ENCODE results near the gene MALRD1.

Gene MALRD1

GRCh38 chr10:19412531-19412930 lies 363.9 kb downstream of the MALRD1 start:
- TF ChIP-seq POLR2A (IDR thresholded peaks at IDR 0.05; ENCODE audit: low read length) (no peak), GATA1 (IDR thresholded peaks at IDR 0.05; ENCODE audit: low read depth, low read length) (no peak)
- peak; percentile 1 to 4 for DNase-seq

GRCh38 chr10:19416164-19416563 lies 367.6 kb downstream of the MALRD1 start:
- TF ChIP-seq GATA1 (IDR thresholded peaks at IDR 0.05; ENCODE audit: low read depth, low read length) (no peak), POLR2A (IDR thresholded peaks at IDR 0.05; ENCODE audit: low read length) (no peak)
- DNase-seq = no peak

GRCh38 chr10:19417740-19418139 lies 369.1 kb downstream of the MALRD1 start:
- no peak for TF ChIP-seq GATA1 (IDR thresholded peaks at IDR 0.05; ENCODE audit: low read depth, low read length)
- TF ChIP-seq POLR2A (IDR thresholded peaks at IDR 0.05; ENCODE audit: low read length) = no peak
- DNase-seq = no peak

GRCh38 chr10:19421674-19422073 lies 373.1 kb downstream of the MALRD1 start:
- no peak for DNase-seq
- no peak for TF ChIP-seq POLR2A (IDR thresholded peaks at IDR 0.05; ENCODE audit: low read length)
- TF ChIP-seq GATA1 (IDR thresholded peaks at IDR 0.05; ENCODE audit: low read depth, low read length) = no peak

GRCh38 chr10:19426034-19426433 lies 377.4 kb downstream of the MALRD1 start:
- TF ChIP-seq GATA1 (IDR thresholded peaks at IDR 0.05; ENCODE audit: low read depth, low read length) = no peak

GRCh38 chr10:19431622-19432351 lies 383.2 kb downstream of the MALRD1 start:
- TF ChIP-seq POLR2A (IDR thresholded peaks at IDR 0.05; ENCODE audit: low read length) (no peak), GATA1 (IDR thresholded peaks at IDR 0.05; ENCODE audit: low read depth, low read length) (no peak)
- no peak for DNase-seq

More at GRCh38 chr10:19426034-19426433, 377.4 kb downstream of the MALRD1 start:
- DNase-seq = no peak

GRCh38 chr10:19449860-19450259 lies 401.3 kb downstream of the MALRD1 start:
- DNase-seq = no peak
- TF ChIP-seq GATA1 (IDR thresholded peaks at IDR 0.05; ENCODE audit: low read depth, low read length) (no peak), POLR2A (IDR thresholded peaks at IDR 0.05; ENCODE audit: low read length) (no peak)

GRCh38 chr10:19451356-19451755 lies 402.8 kb downstream of the MALRD1 start:
- no peak for DNase-seq
- no peak for TF ChIP-seq GATA1 (IDR thresholded peaks at IDR 0.05; ENCODE audit: low read depth, low read length)

GRCh38 chr10:19451937-19452336 lies 403.3 kb downstream of the MALRD1 start:
- DNase-seq = no peak
- TF ChIP-seq GATA1 (IDR thresholded peaks at IDR 0.05; ENCODE audit: low read depth, low read length) (no peak), POLR2A (IDR thresholded peaks at IDR 0.05; ENCODE audit: low read length) (no peak)

GRCh38 chr10:19453967-19454366 lies 405.4 kb downstream of the MALRD1 start:
- TF ChIP-seq POLR2A (IDR thresholded peaks at IDR 0.05; ENCODE audit: low read length) (no peak), GATA1 (IDR thresholded peaks at IDR 0.05; ENCODE audit: low read depth, low read length) (no peak)
- DNase-seq = no peak

- no peak for DNase-seq
- TF ChIP-seq POLR2A (IDR thresholded peaks at IDR 0.05; ENCODE audit: low read length) = no peak
- no peak for TF ChIP-seq GATA1 (IDR thresholded peaks at IDR 0.05; ENCODE audit: low read depth, low read length)
Observed at GRCh38 chr10:19461588-19461987, 413.0 kb downstream of the MALRD1 start.

GRCh38 chr10:19466709-19467108 lies 418.1 kb downstream of the MALRD1 start:
- TF ChIP-seq GATA1 (IDR thresholded peaks at IDR 0.05; ENCODE audit: low read depth, low read length) (no peak), POLR2A (IDR thresholded peaks at IDR 0.05; ENCODE audit: low read length) (no peak)
- no peak for DNase-seq

- DNase-seq = no peak
- no peak for TF ChIP-seq POLR2A (IDR thresholded peaks at IDR 0.05; ENCODE audit: low read length)
- no peak for TF ChIP-seq GATA1 (IDR thresholded peaks at IDR 0.05; ENCODE audit: low read depth, low read length)
Observed at GRCh38 chr10:19468413-19468812, 419.8 kb downstream of the MALRD1 start.

GRCh38 chr10:19469521-19469920 lies 420.9 kb downstream of the MALRD1 start:
- no peak for DNase-seq
- no peak for TF ChIP-seq POLR2A (IDR thresholded peaks at IDR 0.05; ENCODE audit: low read length)
- no peak for TF ChIP-seq GATA1 (IDR thresholded peaks at IDR 0.05; ENCODE audit: low read depth, low read length)

- TF ChIP-seq GATA1 (IDR thresholded peaks at IDR 0.05; ENCODE audit: low read depth, low read length) (no peak), POLR2A (IDR thresholded peaks at IDR 0.05; ENCODE audit: low read length) (no peak)
- no peak for DNase-seq
Observed at GRCh38 chr10:19479854-19480253, 431.3 kb downstream of the MALRD1 start.

All from erythroblast (primary cell).